Measurements from ENCODE around the gene OSBP. TPM values are rescaled to one million over a fixed set of nuclear protein-coding genes. Genes with fewer than 3 reads are reported as not detected.

Gene OSBP
- total RNA-seq, 1 donor from 2014 or later = 40.5 TPM

- Histone ChIP-seq H3K4me1 (peaks cover 18% of the 10 kb centered on the region), H3K27me3 (no peaks in the 10 kb centered on the region), H3K36me3 (no peaks in the 10 kb centered on the region), H3K4me3 (peak overlapping the region; percentile 19 to 31), H3K27ac (peak overlapping the region; percentile 55), H3K9me3 (no peaks in the 10 kb centered on the region)
- DNase-seq (ENCODE audit: extremely low spot score in 2 of 2) = no peak
- no peak for TF ChIP-seq POLR2AphosphoS5 (IDR thresholded peaks at IDR 0.05; ENCODE audit: insufficient read depth in 1 of 2, low read depth in 1 of 2)
- intact Hi-C loops (cut with DNase I) = no loop called here
Measured at GRCh38 chr11:59556917-59557348, 58.6 kb downstream of the OSBP start.

GRCh38 chr11:59556115-59556916 lies 59.3 kb downstream of the OSBP start:
- H3K27ac ChIP-seq = peak overlapping the region; percentile 55

GRCh38 chr11:59555601-59556114 lies 59.9 kb downstream of the OSBP start:
- TF ChIP-seq POLR2AphosphoS5 (IDR thresholded peaks at IDR 0.05; ENCODE audit: insufficient read depth in 1 of 2, low read depth in 1 of 2) (no peak), CTCF (IDR thresholded peaks at IDR 0.05) (no peak), POLR2A (IDR thresholded peaks at IDR 0.05) (no peak)
- Histone ChIP-seq H3K4me3 (peak overlapping the region; percentile 14 to 31), H3K27ac (peak overlapping the region; percentile 55), H3K4me1 (peaks cover 13% of the 10 kb centered on the region), H3K27me3 (no peaks in the 10 kb centered on the region), H3K36me3 (no peaks in the 10 kb centered on the region), H3K9me3 (no peaks in the 10 kb centered on the region)
- no peak for DNase-seq (ENCODE audit: extremely low spot score in 2 of 2)
- intact Hi-C loops (cut with DNase I) = no loop called here

More at GRCh38 chr11:59556115-59556916, 59.3 kb downstream of the OSBP start:
- Histone ChIP-seq H3K36me3 (no peaks in the 10 kb centered on the region), H3K4me3 (peak overlapping the region; percentile 19 to 31), H3K27me3 (no peaks in the 10 kb centered on the region), H3K4me1 (peaks cover 16% of the 10 kb centered on the region), H3K9me3 (no peaks in the 10 kb centered on the region)
- DNase-seq (ENCODE audit: extremely low spot score in 2 of 2) = no peak
- intact Hi-C loops (cut with DNase I) = no loop called here
- peak in 1 of 2 donors; percentile 71 for TF ChIP-seq POLR2AphosphoS5 (IDR thresholded peaks at IDR 0.05; ENCODE audit: insufficient read depth in 1 of 2, low read depth in 1 of 2)
- TF ChIP-seq POLR2A (IDR thresholded peaks at IDR 0.05) = no peak

GRCh38 chr11:59553323-59553722 lies 62.3 kb downstream of the OSBP start:
- H3K27me3 ChIP-seq = no peaks in the 10 kb centered on the region
- no peak overlapping the region for H3K4me3 ChIP-seq
- intact Hi-C loops (cut with DNase I) = no loop called here
- no peaks in the 10 kb centered on the region for H3K9me3 ChIP-seq
- H3K36me3 ChIP-seq = no peaks in the 10 kb centered on the region
- peaks cover 6% of the 10 kb centered on the region for H3K4me1 ChIP-seq
- no peak for DNase-seq (ENCODE audit: extremely low spot score in 2 of 2)
- TF ChIP-seq POLR2AphosphoS5 (IDR thresholded peaks at IDR 0.05; ENCODE audit: insufficient read depth in 1 of 2, low read depth in 1 of 2) (no peak), POLR2A (IDR thresholded peaks at IDR 0.05) (no peak), CTCF (IDR thresholded peaks at IDR 0.05) (no peak)
- H3K27ac ChIP-seq = no peak overlapping the region

DNA sequence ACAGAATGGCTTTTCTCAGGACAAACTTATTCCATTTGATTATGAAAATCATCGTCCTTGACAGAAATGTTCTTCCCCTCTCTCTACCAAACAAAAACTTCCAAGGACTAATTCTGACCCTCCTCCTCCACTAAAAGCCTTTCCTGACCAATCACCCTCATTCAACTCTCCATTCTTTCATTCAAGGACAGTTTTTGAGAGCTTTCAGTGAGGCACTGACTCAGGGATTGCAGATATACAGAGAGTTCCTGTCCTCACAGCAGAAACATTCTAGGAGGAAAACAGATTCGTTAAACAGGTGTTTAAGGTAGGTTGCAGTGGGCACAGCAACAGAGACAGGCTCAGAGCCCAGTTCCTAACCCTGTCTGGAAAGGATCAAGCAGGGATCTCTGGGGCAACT lies 62.7 kb downstream of the OSBP start:
- Histone ChIP-seq H3K36me3 (no peaks in the 10 kb centered on the region), H3K27me3 (no peaks in the 10 kb centered on the region), H3K4me3 (no peak overlapping the region), H3K27ac (peak overlapping the region; percentile 22), H3K4me1 (peaks cover 2% of the 10 kb centered on the region), H3K9me3 (no peaks in the 10 kb centered on the region)
- intact Hi-C loops (cut with DNase I) = no loop called here
- TF ChIP-seq POLR2A (IDR thresholded peaks at IDR 0.05) (no peak), CTCF (IDR thresholded peaks at IDR 0.05) (no peak)
- DNase-seq (ENCODE audit: extremely low spot score in 2 of 2) = no peak
